SKM-1 (cell line): ENCODE measurements around the gene SH3RF2.

ENCODE experiments used
- DNase-seq: peaks from one replicate; lab custom pipeline; 2025; ENCODE audit not compliant: unreplicated experiment; lab: John Stamatoyannopoulos, UW

Gene SH3RF2

DNA sequence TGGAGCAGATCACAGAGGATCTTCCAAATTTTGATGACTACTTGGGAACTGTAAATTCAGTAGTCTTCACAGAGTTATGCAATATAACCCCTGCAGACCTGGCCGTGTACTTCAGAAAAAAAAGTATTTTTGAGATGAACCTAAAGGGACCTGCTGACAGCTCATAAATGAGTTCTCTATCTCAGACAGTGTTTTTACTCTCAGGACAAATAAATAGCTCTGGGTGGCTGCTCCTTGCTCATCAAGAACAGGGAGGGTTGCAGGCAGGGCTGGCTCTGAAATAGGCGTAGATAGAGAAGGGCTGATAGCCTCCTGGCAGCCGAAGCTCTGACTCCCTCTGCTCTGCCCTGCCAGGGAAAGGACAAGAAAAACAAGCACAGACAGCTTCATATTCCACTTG is 104.1 kb downstream of the SH3RF2 start:
- DNase-seq = no peak

DNA sequence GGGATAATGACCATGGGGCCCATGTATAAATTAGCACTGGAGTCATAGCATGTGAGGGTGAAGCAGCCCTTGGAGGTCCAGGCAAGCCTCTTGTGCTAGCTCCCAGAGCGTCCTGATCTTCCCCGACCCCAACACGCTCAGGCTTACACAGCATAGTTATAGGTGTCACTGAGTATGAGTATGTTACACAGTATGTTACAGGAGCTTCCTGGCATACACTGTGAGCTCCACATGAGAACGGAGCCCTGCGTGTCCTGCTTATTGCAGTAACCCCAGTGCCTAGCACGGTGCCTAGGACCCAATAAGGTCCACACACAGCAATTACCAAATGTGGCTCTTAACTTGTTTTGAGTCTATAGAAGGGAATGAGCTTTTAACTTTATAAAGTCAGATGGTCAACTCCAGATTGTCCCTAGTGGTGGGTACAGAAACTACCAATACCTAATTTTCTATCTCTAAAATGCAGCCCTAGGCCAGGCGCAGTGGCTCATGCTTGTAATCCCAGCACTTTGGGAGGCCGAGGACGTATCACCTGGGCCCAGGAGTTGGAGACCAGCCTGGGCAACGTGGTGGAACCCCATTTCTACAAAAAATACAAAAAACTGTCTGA is 104.9 kb downstream of the SH3RF2 start:
- DNase-seq = peak; percentile 18

DNA sequence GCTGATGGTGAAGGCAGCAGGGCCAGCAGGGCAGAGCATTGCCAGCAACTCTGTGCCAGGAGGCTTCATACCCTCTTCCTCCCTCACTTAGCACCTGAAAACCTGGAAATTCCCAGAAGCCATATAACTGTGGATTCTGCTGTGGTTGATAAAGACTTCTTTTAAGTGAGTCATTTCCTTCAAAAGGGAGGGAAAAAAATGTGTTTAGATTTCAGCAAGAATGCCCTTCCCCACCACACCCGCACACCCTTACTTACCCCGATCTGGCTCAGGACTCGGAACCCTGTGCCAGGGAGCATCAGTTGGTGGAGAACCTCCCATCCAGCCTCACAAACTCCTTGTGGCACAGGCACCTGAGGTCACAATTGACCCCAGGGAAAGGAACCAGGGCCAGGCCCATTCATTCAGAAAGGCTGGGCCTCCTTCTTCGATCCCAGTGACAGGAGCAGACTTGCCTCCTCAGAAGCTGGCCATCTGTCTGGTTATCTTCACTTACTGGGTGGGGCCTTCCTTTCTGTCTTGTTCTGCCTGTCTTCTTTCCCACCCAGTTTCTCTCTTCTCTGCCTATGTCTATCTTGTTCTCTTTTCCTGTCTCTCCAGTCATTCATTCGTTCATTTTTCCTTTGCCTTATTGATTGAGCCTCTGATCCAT is 106.4 kb downstream of the SH3RF2 start:
- DNase-seq = no peak

DNA sequence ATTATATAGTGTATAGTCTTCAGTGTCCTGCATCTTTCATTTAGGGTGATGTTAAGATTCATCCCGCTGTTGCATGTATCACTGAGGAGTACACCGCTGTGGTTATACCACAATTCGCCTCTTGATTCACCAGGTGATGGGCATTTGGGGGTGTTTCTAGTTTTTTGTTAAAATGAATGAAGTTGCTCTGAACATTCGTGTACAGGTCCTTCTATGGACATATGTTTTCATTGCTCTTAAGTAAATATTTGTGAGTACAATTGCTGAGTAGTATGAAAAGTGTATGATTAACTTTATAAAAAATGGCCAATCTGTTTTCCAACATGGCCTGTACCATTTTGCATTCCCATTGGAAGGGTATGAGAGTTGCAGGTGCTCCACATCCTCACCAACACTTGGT is 107.3 kb downstream of the SH3RF2 start:
- DNase-seq = no peak

DNA sequence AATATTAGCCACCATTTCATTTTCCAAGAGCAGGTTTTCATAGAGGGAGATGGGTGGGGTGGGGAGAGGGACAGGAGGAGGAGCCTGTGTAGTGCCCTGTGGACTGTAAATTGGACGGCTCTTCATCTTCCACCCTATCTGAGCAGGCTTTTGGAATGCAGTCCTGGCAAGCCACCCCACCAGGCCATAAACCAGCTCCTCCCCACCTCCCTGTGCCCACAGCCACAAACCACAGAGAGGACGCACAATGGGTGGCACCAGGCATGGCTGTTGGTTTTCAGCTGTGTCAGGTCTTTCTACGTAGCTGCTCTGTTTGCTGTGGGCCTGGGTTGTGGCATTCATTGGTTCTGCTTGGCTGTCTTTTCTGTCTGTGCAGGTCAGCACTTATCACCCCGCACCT is 111.0 kb downstream of the SH3RF2 start:
- DNase-seq = no peak

DNA sequence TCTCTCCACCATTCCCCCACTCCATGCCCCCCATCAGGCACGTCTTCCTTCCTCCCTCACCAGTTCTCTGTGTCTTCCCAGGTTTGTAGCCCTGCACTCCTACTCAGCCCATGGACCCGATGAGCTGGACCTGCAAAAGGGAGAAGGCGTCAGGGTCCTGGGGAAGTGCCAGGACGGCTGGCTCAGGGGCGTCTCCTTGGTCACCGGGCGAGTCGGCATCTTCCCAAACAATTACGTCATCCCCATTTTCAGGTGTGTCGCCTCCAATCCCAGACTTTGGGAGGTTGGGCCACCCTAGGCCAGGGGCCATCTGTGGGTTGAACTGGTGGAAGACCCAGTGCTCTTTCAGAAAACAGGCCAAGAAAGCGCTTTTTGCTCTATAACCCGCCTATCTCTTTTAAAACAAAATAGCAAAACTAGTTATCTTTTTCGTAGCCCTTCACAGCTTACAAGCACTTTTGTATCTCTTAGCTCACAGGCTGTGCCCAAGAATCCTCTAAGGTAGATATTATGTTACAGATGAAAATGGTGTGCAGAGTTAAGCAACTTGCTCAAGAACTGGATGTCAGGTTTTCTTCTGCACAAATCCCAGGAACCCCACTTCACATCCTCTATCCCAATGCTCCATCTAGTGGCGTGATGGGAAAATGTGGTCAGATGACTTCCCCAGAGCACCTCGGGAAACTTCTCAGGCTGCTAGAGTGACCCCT is 112.8 kb downstream of the SH3RF2 start:
- DNase-seq = peak; percentile 59

DNA sequence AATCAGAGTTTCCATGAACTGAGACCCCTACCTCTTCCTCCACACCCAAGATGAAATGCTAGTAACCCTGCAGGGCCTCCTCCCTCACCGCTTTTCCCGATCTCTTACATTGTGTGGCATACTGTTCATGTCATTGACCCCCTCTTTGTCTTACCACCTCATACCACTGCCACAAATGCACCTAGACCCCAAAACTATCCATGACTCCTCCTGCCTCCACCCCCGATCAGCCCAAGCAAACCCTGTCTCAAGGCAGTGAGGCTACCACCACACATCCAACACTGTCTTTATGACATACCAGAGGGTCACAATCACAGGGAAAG is 113.3 kb downstream of the SH3RF2 start:
- DNase-seq = no peak

DNA sequence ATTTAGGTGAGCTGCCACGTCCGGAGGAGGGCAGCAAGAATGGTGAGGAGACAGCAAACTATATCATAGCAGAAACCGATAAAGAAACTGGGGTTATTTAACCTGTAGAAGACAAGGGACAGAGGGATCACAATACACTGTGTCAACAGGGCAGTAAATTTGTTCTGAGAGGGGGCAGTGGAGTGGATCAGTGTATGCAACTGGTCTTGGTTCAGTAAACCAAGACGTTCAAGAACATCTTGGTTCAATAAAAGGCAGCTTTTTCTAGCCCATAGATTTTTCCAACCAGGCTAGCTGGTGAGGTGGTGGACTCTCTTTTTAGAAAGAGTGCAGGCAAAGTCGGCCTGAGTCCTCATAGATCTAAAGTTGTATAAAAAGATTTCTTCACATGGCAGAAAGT is 113.7 kb downstream of the SH3RF2 start:
- no peak for DNase-seq

DNA sequence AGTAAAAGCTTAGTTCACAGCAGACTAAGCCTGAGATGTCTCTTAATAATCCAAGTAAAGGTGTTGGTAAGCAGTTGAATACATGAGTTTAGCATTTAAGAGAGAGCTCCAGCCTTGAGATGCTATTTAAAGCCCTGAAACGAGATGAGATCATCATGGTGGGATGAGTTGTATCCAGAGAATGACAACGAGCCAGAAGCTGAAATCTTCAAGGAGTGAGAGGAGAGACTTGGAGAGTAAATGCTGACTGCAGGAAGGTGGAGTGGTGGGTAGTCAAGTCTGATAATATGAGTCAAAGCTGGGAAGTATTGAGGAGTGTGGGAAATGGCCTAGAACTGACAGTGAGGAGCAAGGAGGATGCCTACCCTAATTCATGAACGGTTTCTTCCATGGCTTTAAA is 115.3 kb downstream of the SH3RF2 start:
- DNase-seq = no peak

DNA sequence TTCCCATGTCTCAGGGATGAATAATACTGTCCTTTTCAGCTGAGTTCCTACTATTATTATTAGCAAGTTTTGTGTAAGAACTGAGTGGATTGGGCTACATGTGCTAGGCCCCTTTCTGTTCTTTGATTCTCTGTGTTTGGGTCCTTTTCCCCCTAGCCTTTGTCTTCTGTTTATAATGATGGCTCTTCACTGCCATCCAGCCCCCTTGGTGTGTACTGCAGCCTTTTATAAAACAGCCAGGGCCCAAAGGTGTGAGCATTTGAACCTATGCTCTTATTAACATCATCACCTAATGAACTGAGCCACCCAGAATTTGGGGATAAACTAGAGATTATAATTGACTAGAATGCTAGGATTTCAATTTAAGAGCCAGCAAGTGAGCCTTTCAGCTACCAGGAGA is 116.4 kb downstream of the SH3RF2 start:
- no peak for DNase-seq

DNA sequence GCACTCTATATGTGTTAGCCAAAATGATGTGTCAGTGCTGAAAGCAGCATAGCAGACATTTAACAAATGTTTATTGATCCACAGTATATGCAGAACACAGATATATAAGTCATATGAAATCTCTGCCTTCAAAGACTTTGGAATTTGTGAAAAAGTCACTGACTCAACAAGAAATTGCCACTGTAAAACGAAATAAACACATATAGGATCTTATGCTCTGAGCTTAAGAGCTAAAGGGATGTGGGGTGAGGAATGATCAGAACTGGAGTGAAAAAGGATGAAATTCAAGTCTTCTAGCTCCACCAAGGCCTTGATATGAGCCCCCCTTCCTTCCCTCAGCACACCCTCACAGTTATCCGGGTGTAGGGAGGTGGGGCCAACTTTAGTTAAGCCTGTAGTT is 119.1 kb downstream of the SH3RF2 start:
- DNase-seq = no peak

DNA sequence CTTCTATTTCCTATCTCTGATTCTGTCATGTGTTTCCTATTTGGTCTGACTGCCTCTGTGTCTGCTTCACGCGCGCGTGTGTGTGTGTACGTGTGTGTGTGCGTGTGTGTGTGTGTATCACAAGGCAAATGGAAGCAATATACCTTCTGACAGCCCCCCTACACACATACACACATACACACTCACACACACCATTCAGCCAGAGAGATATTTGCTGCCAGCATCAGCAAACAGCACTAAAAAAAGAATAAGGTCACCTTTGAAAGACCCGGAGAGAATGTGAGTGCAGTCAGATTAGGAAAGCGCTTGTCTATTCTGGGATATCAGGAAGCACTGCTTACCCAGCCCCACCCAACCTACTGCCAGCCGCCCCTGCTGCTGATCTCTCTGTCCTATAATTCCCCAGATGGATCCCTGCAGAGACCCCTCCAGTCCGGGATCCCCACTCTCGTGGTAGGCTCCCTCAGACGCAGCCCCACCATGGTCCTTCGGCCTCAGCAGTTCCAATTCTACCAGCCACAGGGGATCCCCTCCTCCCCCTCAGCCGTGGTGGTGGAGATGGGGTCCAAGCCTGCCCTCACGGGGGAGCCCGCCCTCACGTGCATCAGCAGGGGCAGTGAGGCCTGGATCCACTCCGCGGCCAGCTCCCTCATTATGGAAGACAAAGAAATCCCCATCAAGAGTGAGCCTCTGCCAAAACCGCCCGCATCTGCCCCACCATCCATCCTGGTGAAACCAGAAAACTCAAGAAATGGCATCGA is 123.3 kb downstream of the SH3RF2 start:
- DNase-seq = no peak

DNA sequence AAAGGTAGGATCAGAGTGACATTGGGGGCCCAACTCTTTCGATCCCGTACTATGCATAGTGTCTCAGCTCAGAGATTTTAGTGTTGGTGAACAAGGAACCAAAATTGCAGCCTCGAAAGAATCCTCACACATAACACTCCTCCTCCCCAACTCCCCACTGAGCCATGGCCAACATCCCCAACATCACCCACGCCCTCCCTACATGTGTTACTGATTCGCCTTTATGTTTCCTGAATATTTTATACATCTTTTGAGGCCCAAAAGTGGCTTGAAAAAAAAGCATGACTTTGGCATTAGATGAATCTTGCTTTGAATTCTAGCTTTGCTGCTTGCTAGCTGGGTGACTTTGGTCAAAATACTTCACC is 123.8 kb downstream of the SH3RF2 start:
- no peak for DNase-seq

DNA sequence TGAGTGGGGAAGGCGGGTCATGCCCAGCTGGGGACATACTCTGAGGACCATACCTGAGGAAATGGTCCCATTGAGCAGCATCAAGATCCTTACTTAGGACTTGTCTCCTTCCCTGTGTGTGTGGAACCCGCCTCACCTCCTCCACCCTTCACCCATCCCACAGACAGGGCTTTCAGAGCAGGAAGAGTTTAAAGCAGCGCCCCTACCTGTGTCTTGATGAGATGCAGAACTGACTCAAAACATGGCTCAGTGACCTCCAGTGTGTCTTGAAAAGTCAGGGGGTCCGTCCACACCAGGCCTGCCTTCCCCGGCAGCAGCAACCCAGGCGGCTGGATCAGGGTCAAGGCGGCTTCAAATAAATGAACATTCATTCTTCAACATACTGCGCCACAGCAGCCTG is 130.6 kb downstream of the SH3RF2 start:
- no peak for DNase-seq

DNA sequence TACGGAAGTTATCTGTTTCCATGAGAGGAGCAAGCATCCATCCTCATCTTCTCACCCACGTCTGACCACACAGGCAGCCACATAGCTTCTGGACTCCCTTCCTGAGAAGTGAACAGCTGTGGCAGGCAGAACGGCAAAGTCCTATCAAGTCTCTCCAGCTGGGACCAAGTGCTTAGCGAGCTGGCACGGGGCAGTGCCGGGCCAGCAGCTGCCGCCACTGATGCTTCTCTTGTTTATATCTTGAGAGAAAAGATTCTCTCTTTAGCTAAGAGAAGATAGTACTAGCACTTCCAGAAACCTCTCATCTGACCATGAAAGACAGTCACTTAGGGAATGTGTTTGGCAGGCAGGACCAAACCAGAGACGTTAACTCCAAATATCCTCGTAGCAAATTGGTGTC is 131.8 kb downstream of the SH3RF2 start:
- no peak for DNase-seq

DNA sequence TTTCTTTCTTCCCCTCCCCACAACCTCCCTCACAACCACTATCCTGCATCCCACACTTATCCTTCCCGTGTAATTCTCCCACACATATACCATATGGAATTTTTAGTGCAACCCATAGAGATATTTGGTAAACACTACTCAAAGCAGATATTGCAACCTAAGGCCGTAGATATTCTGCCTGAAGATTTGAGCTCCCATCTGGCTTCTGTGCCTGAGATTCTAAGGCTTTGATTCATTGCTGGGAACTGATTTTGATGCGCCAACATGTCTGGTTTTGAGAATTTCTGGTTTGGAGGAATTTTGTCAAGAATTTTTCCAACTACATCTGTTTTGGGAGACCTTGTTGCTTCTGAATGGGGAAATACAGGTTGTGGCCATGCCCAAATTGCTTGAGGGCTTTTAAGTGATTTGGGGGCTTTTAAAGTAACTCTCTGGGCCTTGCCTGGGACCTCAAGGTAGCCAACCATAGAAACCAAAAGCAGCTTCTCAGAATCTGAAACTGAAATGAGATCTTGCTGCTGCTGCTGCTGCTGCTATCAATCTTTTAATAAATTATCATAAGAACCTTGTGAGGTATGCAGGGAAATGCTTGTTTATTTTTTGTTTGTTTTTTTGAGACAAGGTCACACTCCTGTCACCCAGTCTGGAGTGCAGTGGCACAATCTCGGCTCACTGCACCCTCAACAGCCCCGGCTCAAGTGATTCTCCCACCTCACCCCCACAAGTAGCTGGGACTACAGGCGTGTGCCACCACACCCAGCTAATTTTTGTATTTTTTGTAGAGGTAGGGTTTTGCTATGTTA is 132.8 kb downstream of the SH3RF2 start:
- DNase-seq = no peak

DNA sequence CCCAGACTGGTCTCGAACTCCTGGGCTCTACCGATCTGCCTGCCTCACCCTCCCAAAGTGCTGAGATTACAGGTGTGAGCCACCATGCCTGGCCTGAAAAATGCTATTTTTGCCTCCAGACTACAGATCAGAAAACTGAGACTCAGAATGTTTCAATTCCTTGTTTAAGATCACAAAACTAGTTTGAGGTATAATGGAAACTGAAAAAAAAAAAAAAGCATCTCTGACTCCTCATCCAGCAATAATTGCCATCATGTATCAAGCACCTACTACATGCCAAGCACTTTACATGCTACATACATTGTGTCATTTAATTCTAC is 133.4 kb downstream of the SH3RF2 start:
- no peak for DNase-seq

DNA sequence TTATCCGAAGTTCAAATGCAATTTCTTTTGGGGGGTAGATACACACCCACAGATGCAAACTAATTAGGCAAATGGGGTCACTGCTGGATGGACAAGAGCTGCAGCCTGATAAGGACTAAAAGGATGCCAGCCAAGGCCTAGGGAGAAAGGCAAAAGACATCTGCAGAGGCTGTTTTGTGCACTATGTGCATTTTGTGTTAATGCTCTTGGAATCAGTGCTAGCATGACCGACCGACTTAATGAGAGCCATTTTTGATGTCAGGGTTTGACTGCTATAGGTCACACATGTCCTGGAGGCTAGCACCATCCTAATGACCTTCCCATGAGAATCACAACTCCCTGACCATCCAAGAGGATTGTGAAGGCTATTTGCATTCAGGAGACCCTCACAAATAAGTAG is 134.4 kb downstream of the SH3RF2 start:
- DNase-seq = no peak

DNA sequence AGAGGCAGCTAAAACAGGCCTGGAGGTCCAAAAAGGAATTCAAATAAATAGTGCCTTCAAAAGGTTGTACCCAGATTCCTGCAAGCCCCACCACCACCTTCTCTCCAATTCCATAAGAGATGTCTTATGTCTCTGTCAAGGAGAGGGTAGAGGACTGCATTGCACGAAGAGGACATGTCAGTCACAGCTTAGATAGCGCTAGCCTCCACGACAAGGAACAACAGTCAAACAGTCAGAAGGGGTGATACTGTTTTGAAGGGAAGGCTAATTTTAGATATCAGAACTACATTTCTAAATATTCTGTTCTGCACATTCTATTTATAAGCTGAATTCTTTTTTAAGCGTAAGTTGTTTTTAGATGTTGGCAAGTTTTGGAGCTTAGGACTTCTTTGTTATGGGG is 134.8 kb downstream of the SH3RF2 start:
- no peak for DNase-seq

DNA sequence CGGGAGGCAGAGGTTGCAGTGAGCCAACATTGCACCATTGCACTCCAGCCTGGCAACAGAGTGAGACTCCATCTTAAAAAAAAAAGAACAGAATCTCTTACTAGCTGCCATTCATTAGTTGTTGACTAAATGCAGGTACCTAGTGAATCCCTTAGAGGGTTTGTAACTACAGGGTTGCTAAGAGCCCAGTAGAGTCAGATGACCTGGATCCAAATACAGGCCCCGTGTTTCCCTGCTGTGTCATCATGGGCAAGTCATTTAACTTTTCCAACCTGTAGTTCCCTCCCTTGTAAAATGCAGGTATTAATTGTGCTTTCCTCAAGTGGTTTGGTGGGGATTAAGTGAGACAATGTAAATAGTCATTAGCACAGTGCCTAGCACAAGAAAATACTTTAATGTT is 136.2 kb downstream of the SH3RF2 start:
- DNase-seq = no peak

DNA sequence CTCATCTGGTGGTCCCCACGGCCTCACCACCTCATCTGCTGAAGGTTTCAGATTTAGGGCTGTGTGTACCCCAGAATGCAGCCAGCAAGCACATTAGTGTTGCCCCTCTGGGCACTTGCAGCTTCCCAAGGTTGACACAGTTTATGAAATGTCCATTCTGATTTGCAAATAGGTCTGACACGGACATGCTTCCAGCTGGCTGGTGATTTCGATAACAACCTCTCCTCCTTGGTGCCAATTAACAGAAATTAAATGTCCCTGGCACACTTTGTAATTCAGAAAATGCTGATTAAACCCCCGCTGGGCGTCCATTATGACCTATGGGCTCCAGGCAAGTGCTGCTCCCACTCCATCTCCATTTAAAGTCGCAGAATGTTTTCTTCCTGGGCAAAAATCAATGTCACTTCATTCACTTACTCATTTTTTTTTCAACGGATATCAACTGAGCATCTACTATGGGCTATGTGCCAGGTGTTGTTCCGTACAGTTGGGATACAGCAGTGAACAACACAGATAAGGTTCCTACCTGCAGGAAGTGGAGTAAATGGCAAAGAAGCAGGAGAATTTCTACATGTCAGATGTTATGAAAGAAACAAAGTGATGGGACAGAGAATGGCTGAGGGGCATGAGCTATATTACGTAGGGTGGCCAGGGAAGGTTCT is 137.0 kb downstream of the SH3RF2 start:
- DNase-seq = no peak
